Left hindlimb (tissue), 1 donor: Measurements from ENCODE around the gene APLP1.
"Not testable (repeated sequence)": the region's sequence is repeated elsewhere in the genome, so short reads cannot be mapped to it uniquely, and the experiment has no call there.

Experiments
- DNase-seq: peaks from one replicate; pipeline ENCODE4 v3.0.0-alpha.2; 2018

APLP1 gene

GRCh38 chr19:35853038-35853756, 15.2 kb upstream of the APLP1 start:
- DNase-seq: no peak

- DNase-seq: no peak
Observed at GRCh38 chr19:35856546-35857149, 11.7 kb upstream of the APLP1 start, which contains the start of gene KIRREL2. KIRREL2 (plus strand) TSS chr19:35856911; CDS start chr19:35857120, 209 bp downstream.

GRCh38 chr19:35858311-35858710, 10.1 kb upstream of the APLP1 start:
- DNase-seq: no peak

- DNase-seq: no peak
Observed at GRCh38 chr19:35859414-35859813, 9.0 kb upstream of the APLP1 start.

- no peak for DNase-seq
Observed at GRCh38 chr19:35860436-35860817, 7.9 kb upstream of the APLP1 start.

- DNase-seq: no peak
Observed at GRCh38 chr19:35860818-35861639, 7.3 kb upstream of the APLP1 start.

GRCh38 chr19:35861640-35862160, 6.7 kb upstream of the APLP1 start:
- no peak for DNase-seq

- no peak for DNase-seq
Observed at GRCh38 chr19:35862528-35862927, 5.8 kb upstream of the APLP1 start.

GRCh38 chr19:35863018-35863417, 5.4 kb upstream of the APLP1 start:
- no peak for DNase-seq

- DNase-seq: no peak
Observed at GRCh38 chr19:35868823-35869326, 501 bp downstream of the APLP1 start.

- DNase-seq: no peak
Observed at GRCh38 chr19:35869327-35870123, 1.2 kb downstream of the APLP1 start.

- DNase-seq: not testable (repeated sequence)
Observed at GRCh38 chr19:35870124-35870736, 1.9 kb downstream of the APLP1 start.

GRCh38 chr19:35870798-35871197, 2.4 kb downstream of the APLP1 start:
- no peak for DNase-seq

GRCh38 chr19:35871611-35872010, 3.2 kb downstream of the APLP1 start:
- DNase-seq: no peak

- no peak for DNase-seq
Observed at GRCh38 chr19:35872180-35872579, 3.8 kb downstream of the APLP1 start.

- no peak for DNase-seq
Observed at GRCh38 chr19:35874392-35874930, 6.1 kb downstream of the APLP1 start.

- no peak for DNase-seq
Observed at GRCh38 chr19:35879068-35879467, 10.7 kb downstream of the APLP1 start.

- DNase-seq: peak; percentile 89
Observed at GRCh38 chr19:35879770-35880317, 11.5 kb downstream of the APLP1 start.

GRCh38 chr19:35882114-35882832, 13.9 kb downstream of the APLP1 start:
- no peak for DNase-seq

GRCh38 chr19:35883882-35884281, 15.5 kb downstream of the APLP1 start:
- no peak for DNase-seq
